Activated gamma-delta T cell treated with anti-CD3 and anti-CD28 coated beads, Interleukin-2, amount 50 U/mL, for 16 hours (primary cell): ENCODE results near the gene HIPK3.

Experiments used
- DNase-seq: peaks from one replicate; pipeline ENCODE4 v3.0.0-alpha.2; 2020; ENCODE audit warnings: low read depth

HIPK3 gene

DNA sequence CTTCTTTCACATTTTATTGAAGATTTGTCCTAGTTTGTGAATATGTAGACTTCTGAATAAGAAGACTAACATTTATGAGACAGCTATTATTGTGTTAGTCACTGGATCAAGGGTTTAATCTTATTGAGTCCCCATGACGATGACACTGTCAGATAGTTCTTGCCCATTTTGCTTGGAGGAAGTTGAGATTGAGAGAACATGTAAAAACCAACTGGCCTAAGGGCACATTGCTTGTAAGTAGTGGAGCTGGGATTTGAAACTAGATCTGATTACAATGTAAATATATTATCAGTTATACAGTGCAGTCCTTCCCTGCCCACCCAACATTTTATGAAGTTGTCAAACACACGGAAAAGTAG is 134.7 kb downstream of the HIPK3 start:
- DNase-seq: no peak

- no peak for DNase-seq
Observed at GRCh38 chr11:33394431-33395109, 137.4 kb downstream of the HIPK3 start.

GRCh38 chr11:33396361-33396760 is 139.2 kb downstream of the HIPK3 start:
- no peak for DNase-seq

DNA sequence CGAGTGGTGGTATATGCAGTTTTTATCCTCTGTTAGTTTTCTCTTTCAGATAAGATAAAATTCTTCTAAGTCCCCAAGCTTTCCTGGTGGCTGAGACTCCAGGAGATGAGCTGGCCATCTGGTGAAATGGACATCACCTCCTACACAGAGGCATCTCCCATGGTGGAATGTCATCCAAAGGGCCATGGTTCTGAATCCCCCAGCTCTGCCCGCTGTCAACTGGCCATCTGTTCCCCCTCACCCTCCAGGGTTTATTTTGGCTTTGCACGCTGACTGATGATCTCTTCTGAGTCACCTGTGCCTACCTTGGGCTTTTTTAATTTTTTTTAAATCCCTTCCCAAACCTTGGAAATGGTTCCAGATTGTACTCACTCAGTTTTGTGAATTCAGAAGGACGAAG is 142.2 kb downstream of the HIPK3 start:
- DNase-seq: no peak

GRCh38 chr11:33402066-33402465 is 144.9 kb downstream of the HIPK3 start:
- no peak for DNase-seq

DNA sequence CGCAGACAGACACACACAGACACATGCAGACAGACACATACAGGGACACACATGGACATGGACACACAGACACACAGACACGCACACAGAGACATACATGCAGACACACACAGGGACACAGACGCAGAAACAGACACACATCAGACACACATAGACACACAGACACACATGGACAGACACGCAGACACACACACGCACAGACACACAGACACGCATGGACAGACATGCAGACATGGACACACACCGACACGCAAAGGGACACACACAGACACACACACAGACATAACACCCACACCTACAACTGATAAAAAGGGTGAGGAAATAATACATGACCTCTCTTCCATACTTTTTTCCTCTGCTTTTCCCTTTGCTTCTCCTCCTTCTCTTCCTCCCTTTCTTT is 146.2 kb downstream of the HIPK3 start:
- no peak for DNase-seq

GRCh38 chr11:33405834-33406602 is 148.8 kb downstream of the HIPK3 start:
- DNase-seq: no peak
